Heart left ventricle (tissue), 16 donors: ENCODE data around the gene ATP5PF. TPM values are rescaled to one million over a fixed set of nuclear protein-coding genes. Genes with fewer than 3 reads are reported as not detected.
"Not testable (repeated sequence)": the region's sequence is repeated elsewhere in the genome, so short reads cannot be mapped to it uniquely, and the experiment has no call there.

Experiments used
- ATAC-seq, 4 donors: fragments of 200-7000 bp; cut with Tn5 transposase; one replicate each; pipeline ENCODE4 v1.9.1; 2020 to 2022; ENCODE audit warnings: moderate library complexity in 4 of 4, mild to moderate bottlenecking in 3 of 4, moderate number of reproducible peaks in 1 of 4
- DNase-seq, 5 donors: peaks; one replicate each; pipeline ENCODE4 v3.0.0-alpha.2; 2020
- H3K27ac ChIP-seq, 12 donors: fragments of 200-600 bp; sonication (generic) in 4 of 12; one replicate each; pipeline versions ENCODE4 v1.5.0 to v1.8.0; 2016 to 2022; ENCODE audit warnings: mild to moderate bottlenecking in 2 of 12
- H3K27me3 ChIP-seq, 9 donors: fragments of 200-600 bp; sonication (generic) in 2 of 9; one replicate each; pipeline versions ENCODE4 v1.5.1 to v1.8.0; 2016 to 2022; ENCODE audit warnings: mild to moderate bottlenecking in 3 of 9
- H3K36me3 ChIP-seq, 9 donors: fragments of 200-600 bp; sonication (generic) in 2 of 9; one replicate each; pipeline versions ENCODE4 v1.5.0 to v1.8.0; 2018 to 2022; ENCODE audit warnings: mild to moderate bottlenecking in 2 of 9
- H3K4me1 ChIP-seq, 12 donors: fragments of 200-600 bp; sonication (generic) in 4 of 12; one replicate each; pipeline versions ENCODE4 v1.5.0 to v1.8.0; 2016 to 2022; ENCODE audit warnings: mild to moderate bottlenecking in 3 of 12
- H3K4me3 ChIP-seq, 12 donors: fragments of 200-600 bp; sonication (generic) in 4 of 12; one replicate each; pipeline versions ENCODE4 v1.5.0 to v1.8.0; 2017 to 2022; ENCODE audit warnings: mild to moderate bottlenecking in 9 of 12, moderate library complexity in 4 of 12
- H3K9me3 ChIP-seq, 12 donors: fragments of 200-600 bp; sonication (generic) in 4 of 12; one replicate each; pipeline versions ENCODE4 v1.5.0 to v1.8.0; 2016 to 2022; ENCODE audit warnings: mild to moderate bottlenecking in 1 of 12
- POLR2A ChIP-seq, 2 donors: fragments of 450-650 bp; IDR thresholded peaks; one replicate each; pipeline ENCODE4 v1.6.1; 2017; ENCODE audit warnings: antibody characterized with exemption in 2 of 2, mild to moderate bottlenecking in 2 of 2, moderate library complexity in 2 of 2
- WGBS, 4 donors: extraction: QIAGEN DNeasy Blood & Tissue Kit in 2 of 4; methylation state at CpG; one replicate each; pipeline versions ENCODE4 v1.1.5 to v1.1.7; 2013 to 2018; 5-methylcytosine and 5-hydroxymethylcytosine counted together
- intact Hi-C, 10 donors: fragments of 100-400 bp; cut with DNase I; formaldehyde crosslinking; loops; one replicate each; pipeline versions ENCODE4 v1.11.1 to v1.14.2; 2022
- long read RNA-seq, 3 donors: library from polyadenylated mRNA; unstranded; transcript quantifications; one replicate each; pipeline ENCODE4 v2.0.0, GENCODE V29; 2020 to 2021
- polyA plus RNA-seq, 2 donors: library from polyadenylated mRNA; stranded (reverse); fragments of 200-250 nt; gene quantifications; one replicate each; pipeline ENCODE4 v1.2.3, GENCODE V29; 2013
- total RNA-seq, 9 donors: library from RNA; depleted of rRNA in 2 of 9; stranded (reverse); fragments of >200 nt in 2 of 9; fragmentation: NEBNext Ultra II Directional in 3 of 9; extraction: Animal tissue kit (Norgen Biotek cat#: 25700) in 3 of 9; gene quantifications; one replicate each; pipeline versions ENCODE4 v1.1.0 to v1.2.4, GENCODE V29; 2016 to 2023
- TF ChIP-seq, protein P1 (sequence below), 12 donors: fragments of 200-600 bp; sonication (generic) in 4 of 12; IDR thresholded peaks; one replicate each; pipeline versions ENCODE4 v1.5.0 to v1.8.0; 2018 to 2022; ENCODE audit warnings: antibody characterized with exemption in 12 of 12, mild to moderate bottlenecking in 5 of 12
- donor health status: ischemic (EF 13 %, LVEDD 7.1; RV severe dilation, severe dysfunction).
- donor health status: healthy with polysubstance abuse.
- donor health status: DM: no; HTN: yes; CAD: no.
- donor health status: DM: no; HTN: no; CAD: no.
- donor health status: ischemic (EF 25% LVEDD 6.9; RV normal size, moderate dysfunction).
- donor health status: ischemic (EF 25% LVEDD 5.7; RV mildly dilated, moderate dysfunction).
- donor health status: healthy.
- donor health status: DM: yes; HTN: yes; CAD: no.
- donor health status: ischemic (EF 35%, LVEDD 5.7; RV mildly dilated, moderate dysfunction).
- donor health status: nonischemic (EF 11% LVEDD 7.7; RV severe dilation, severe dysfunction).
- donor health status: DM: yes; HTN: yes; CAD: no.
- donor health status: PGD.
- donor health status: ischemic (EF 29% LVEDD 5.4; RV normal size, mild dysfunction).
- donor health status: nonischemic (EF 23%, LVEDD 6.1; RV moderate dilation, normal function).

Gene ATP5PF, protein sequence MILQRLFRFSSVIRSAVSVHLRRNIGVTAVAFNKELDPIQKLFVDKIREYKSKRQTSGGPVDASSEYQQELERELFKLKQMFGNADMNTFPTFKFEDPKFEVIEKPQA
- total RNA-seq (100 to 1,000 TPM; 479 to 989 (median 653) TPM), polyA plus RNA-seq (1,000 to 10,000 TPM in 1 of 2 donors, 100 to 1,000 TPM in 1; 719 to 1,745 TPM)
- long read RNA-seq, donor 1, transcript ATP5PF-204 (4 exons, 1,179 nt), result minor isoform, 17 of 738 reads
- long read RNA-seq, donor 1, transcript ATP5PF-201 (4 exons, 614 nt), result major isoform, 583 of 738 reads
- long read RNA-seq, donor 1, partial matches to known transcripts, result 120 of 738 reads
- long read RNA-seq, donor 1, other reads (novel, unspliced or antisense), result 12 of 738 reads
- long read RNA-seq, donor 2, transcript ATP5PF-204 (4 exons, 1,179 nt), result minor isoform, 23 of 202 reads
- long read RNA-seq, donor 2, transcript ATP5PF-201 (4 exons, 614 nt), result major isoform, 145 of 202 reads
- long read RNA-seq, donor 2, partial matches to known transcripts, result 19 of 202 reads
- long read RNA-seq, donor 2, other reads (novel, unspliced or antisense), result 9 of 202 reads
- long read RNA-seq, donor 3, transcript ATP5PF-204 (4 exons, 1,179 nt), result minor isoform, 17 of 384 reads
- long read RNA-seq, donor 3, transcript ATP5PF-201 (4 exons, 614 nt), result major isoform, 291 of 384 reads
- long read RNA-seq, donor 3, partial matches to known transcripts, result 70 of 384 reads
- long read RNA-seq, donor 3, other reads (novel, unspliced or antisense), result 1 of 384 reads

DNA sequence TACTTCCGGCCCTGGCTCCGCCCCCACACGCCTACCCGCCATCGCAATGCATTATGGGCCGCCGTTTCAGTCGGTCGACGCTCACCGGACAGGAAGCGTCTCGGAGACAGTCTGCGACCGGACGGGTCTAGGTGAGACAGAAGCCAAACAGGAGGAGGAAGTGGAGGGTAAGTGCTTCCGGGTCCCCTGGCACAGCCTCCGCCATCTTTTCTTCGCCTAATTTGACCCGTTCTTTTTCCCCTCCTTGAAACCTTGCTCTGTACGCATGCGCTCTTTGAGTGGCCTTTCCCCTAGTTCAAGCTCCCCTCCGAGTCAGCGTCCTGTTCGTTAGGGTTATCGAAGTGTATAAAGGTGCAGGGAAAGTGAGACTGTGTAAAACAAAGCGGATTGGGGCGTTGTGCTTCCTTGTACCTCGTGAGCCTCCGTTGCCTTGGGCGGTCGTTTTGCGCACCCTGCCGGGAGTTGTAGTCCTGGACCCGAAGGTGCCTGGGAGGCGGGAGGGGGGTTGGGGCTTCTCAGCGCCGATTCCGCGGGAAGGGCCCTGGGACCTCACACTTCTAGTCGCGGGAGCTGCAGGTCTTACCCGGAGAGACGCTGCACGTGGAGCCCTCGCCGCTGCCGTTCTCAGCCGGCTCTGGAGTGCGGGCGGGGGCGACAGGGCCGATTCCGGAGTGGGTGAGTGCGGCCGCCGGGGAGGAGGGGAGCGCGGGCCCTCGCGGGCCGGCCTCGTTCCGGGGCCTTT lies at the start of gene ATP5PF, which contains the start of gene GABPA:
Gene ATP5PF (minus strand): TSS at position 1 of the 742 bp plus-strand sequence. CDS start 5,110 bp downstream, outside the sequence.
Gene GABPA (plus strand): TSS at position 69 of the 742 bp plus-strand sequence. CDS start 6,627 bp downstream, outside the sequence.
- DNase-seq (peak; percentile 98), ATAC-seq (peak; percentile 93 to 97 (median 96))
- intact Hi-C loops, result loop anchor here in 4 of 10 donors (1.0 to 10.0 kb wide), 3 partner anchors 48 to 130 kb away; partner anchors contain the start of gene MRPL39 (in 3 of the 4)
- Histone ChIP-seq H3K9me3 (no peaks in the 10 kb centered on the region), H3K4me1 (peaks cover 6 to 62% (median 54%) of the 10 kb centered on the region in 12 donors), H3K36me3 (peaks cover 0 to 12% (median 3%) of the 10 kb centered on the region in 9 donors), H3K27ac (peak within 1 kb of the TSS; percentile 93 to 100 (median 99)), H3K27me3 (no peaks in the 10 kb centered on the region), H3K4me3 (peak within 1 kb of the TSS; percentile 69 to 98 (median 92))
- 0 to 1% (median 0%) methylated on average over 28 to 64 of the region's 64 CpGs for WGBS, 4 donors
- TF ChIP-seq, protein P1, sequence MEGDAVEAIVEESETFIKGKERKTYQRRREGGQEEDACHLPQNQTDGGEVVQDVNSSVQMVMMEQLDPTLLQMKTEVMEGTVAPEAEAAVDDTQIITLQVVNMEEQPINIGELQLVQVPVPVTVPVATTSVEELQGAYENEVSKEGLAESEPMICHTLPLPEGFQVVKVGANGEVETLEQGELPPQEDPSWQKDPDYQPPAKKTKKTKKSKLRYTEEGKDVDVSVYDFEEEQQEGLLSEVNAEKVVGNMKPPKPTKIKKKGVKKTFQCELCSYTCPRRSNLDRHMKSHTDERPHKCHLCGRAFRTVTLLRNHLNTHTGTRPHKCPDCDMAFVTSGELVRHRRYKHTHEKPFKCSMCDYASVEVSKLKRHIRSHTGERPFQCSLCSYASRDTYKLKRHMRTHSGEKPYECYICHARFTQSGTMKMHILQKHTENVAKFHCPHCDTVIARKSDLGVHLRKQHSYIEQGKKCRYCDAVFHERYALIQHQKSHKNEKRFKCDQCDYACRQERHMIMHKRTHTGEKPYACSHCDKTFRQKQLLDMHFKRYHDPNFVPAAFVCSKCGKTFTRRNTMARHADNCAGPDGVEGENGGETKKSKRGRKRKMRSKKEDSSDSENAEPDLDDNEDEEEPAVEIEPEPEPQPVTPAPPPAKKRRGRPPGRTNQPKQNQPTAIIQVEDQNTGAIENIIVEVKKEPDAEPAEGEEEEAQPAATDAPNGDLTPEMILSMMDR (IDR thresholded peaks at IDR 0.05), result peak in 4 of 12 donors; percentile 11 to 43 (median 22)
- no peak for TF ChIP-seq POLR2A (IDR thresholded peaks at IDR 0.05)

DNA sequence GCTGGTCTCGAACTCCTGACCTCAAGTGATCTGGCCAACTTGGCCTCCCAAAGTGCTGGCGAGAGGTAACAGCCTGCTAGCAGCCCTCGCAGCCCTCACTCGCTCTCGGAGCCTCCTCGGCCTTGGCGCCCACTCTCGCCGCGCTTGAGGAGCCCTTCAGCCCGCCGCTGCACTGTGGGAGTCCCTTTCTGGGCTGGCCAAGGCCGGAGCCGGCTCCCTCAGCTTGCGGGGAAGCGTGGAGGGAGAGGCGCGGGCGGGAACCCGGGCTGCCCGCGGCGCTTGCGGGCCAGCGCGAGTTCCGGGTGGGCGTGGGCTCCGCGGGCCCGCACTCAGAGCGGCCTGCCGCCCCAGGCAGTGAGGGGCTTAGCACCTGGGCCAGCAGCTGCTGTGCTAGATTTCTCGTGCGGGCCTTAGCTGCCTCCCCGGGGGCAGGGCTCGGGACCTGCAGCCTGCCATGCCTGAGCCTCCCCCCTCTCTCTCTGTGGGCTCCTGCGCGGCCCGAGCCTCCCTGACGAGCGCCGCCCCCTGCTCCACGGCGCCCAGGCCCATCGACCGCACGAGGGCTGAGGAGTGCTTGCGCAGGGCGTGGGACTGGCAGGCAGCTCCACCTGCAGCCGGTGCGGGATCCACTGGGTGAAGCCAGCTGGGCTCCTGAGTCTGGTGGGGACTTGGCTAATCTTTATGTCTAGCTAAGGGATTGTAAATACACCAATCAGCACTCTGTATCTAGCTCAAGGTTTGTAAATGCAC lies 43.6 kb upstream of the ATP5PF start:
- whole genome bisulfite sequencing, 4 donors, result 92 to 96% (median 93%) methylated on average over 43 to 52 of the region's 52 CpGs
- H3K27me3 ChIP-seq, intact Hi-C loops, H3K4me3 ChIP-seq, ATAC-seq, H3K4me1 ChIP-seq, H3K36me3 ChIP-seq, H3K27ac ChIP-seq, H3K9me3 ChIP-seq: not testable (repeated sequence)
- peak in 1 of 5 donors; percentile 51 for DNase-seq

DNA sequence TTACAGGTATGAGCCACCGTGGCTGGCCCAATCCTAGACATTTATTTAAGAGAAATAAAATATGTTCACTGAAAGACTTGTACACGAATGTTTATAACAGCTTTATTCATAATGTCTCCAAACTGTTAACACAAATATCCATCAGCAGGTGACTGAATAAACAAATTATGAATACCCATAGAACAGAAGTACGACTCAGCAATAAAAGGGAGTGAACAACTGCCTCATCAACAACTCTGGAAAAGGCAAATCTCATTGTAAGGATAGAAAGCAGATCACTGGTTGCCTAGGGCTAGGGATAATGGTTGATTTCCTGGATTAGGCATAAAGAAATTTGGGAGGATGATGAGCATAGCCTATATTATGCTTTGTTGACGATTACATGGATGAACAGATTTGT lies 41.7 kb upstream of the ATP5PF start:
- Histone ChIP-seq H3K4me3 (no peak overlapping the region), H3K27ac (no peak overlapping the region), H3K4me1 (peaks cover 0 to 6% (median 0%) of the 10 kb centered on the region in 12 donors), H3K27me3 (no peaks in the 10 kb centered on the region), H3K36me3 (peaks cover 0 to 7% (median 0%) of the 10 kb centered on the region in 9 donors), H3K9me3 (no peaks in the 10 kb centered on the region)
- DNase-seq (no peak), ATAC-seq (no peak)
- TF ChIP-seq POLR2A (IDR thresholded peaks at IDR 0.05), result no peak
- TF ChIP-seq, protein P1 (IDR thresholded peaks at IDR 0.05), result no peak
- WGBS, 4 donors, result 87 to 89% (median 88%) methylated on average over 4 of the region's 4 CpGs
- intact Hi-C loops, result no loop called here

DNA sequence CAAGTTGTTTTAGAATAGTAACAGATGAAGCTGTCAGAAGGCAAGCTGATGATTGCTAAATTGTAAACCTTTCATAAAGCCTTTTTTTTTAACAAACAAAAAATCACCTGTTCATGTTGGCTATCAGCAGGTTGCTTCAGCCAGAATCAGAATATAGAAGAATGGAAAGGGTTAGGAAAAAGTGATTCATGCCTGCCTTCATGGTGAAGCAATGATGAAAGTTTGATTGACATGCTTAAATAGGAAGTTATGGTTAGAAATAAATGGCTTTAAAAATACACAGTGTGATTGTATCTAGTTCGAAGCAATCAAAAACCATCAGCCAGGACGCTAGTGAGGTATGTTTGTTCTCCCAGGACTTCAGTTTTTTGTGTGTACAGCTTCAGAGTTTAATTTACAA lies 38.0 kb upstream of the ATP5PF start:
- Histone ChIP-seq H3K36me3 (peaks cover 0 to 43% (median 18%) of the 10 kb centered on the region in 9 donors), H3K4me1 (peaks cover 0 to 6% (median 0%) of the 10 kb centered on the region in 12 donors), H3K4me3 (no peak overlapping the region), H3K27ac (peak overlapping the region in 1 of 12 donors; percentile 61), H3K9me3 (no peaks in the 10 kb centered on the region), H3K27me3 (no peaks in the 10 kb centered on the region)
- intact Hi-C loops, result no loop called here
- WGBS, 4 donors, result 51 to 70% (median 57%) methylated on average over 2 of the region's 2 CpGs
- no peak for DNase-seq
- ATAC-seq, result no peak
- no peak for TF ChIP-seq POLR2A (IDR thresholded peaks at IDR 0.05)
- TF ChIP-seq, protein P1 (IDR thresholded peaks at IDR 0.05), result no peak
